Smooth muscle cell (in vitro differentiated cells): ENCODE data around the gene UBQLN4. TPM values are rescaled to one million over a fixed set of nuclear protein-coding genes. Genes with fewer than 3 reads are reported as not detected.
"Not testable (repeated sequence)": the region's sequence is repeated elsewhere in the genome, so short reads cannot be mapped to it uniquely, and the experiment has no call there.

ENCODE experiments used
- DNase-seq: peaks from one replicate; lab custom pipeline; 2025; ENCODE audit not compliant: unreplicated experiment; lab: John Stamatoyannopoulos, UW
- H2AFZ ChIP-seq: fragments of 200-600 bp; sonication (generic); 2 replicates; pipeline ENCODE4 v1.6.0; 2016; ENCODE audit warnings: antibody characterized with exemption, low read depth, mild to moderate bottlenecking
- H3F3A ChIP-seq: fragments of 200-600 bp; sonication (generic); 2 replicates; pipeline ENCODE4 v1.6.0; 2017; ENCODE audit warnings: antibody characterized with exemption, low read depth
- H3K27ac ChIP-seq: fragments of 200-600 bp; sonication (generic); 2 replicates; pipeline ENCODE4 v1.5.1; 2016; ENCODE audit warnings: low read depth, mild to moderate bottlenecking
- H3K27me3 ChIP-seq: fragments of 200-600 bp; sonication (generic); 2 replicates; pipeline ENCODE4 v1.6.1; 2016; ENCODE audit warnings: low read depth, mild to moderate bottlenecking
- H3K36me3 ChIP-seq: fragments of 200-600 bp; sonication (generic); 2 replicates; pipeline ENCODE4 v1.5.1; 2016; ENCODE audit warnings: low read depth
- H3K4me1 ChIP-seq: fragments of 200-600 bp; sonication (generic); 2 replicates; pipeline ENCODE4 v1.5.1; 2016; ENCODE audit warnings: low read depth
- H3K4me2 ChIP-seq: fragments of 200-600 bp; sonication (generic); 2 replicates; pipeline ENCODE4 v1.6.0; 2016; ENCODE audit warnings: mild to moderate bottlenecking
- H3K4me3 ChIP-seq: fragments of 200-600 bp; sonication (generic); 2 replicates; pipeline ENCODE4 v1.5.1; 2016; ENCODE audit warnings: mild to moderate bottlenecking
- H3K79me2 ChIP-seq: fragments of 200-600 bp; sonication (generic); 2 replicates; pipeline ENCODE4 v1.6.0; 2016; ENCODE audit warnings: low read depth, mild to moderate bottlenecking
- H3K9ac ChIP-seq: fragments of 200-600 bp; sonication (generic); 2 replicates; pipeline ENCODE4 v1.6.0; 2016; ENCODE audit warnings: low read depth
- H3K9me3 ChIP-seq: fragments of 200-600 bp; sonication (generic); replicated peaks from 2 replicates; pipeline ENCODE4 v1.5.1; 2016; ENCODE audit warnings: low read depth
- H4K20me1 ChIP-seq: fragments of 200-600 bp; sonication (generic); 2 replicates; pipeline ENCODE4 v1.6.0; 2016; ENCODE audit warnings: low read depth
- CTCF ChIP-seq: fragments of 200-600 bp; sonication (generic); IDR thresholded peaks from 2 replicates; pipeline ENCODE4 v1.5.1; 2017; ENCODE audit warnings: borderline replicate concordance, mild to moderate bottlenecking, antibody characterized with exemption; ENCODE audit not compliant: insufficient read depth, poor library complexity, severe bottlenecking
- WGBS: methylation state at CpG from one replicate; pipeline ENCODE4 v1.1.7; 2016; ENCODE audit warnings: low lambda C conversion rate; 5-methylcytosine and 5-hydroxymethylcytosine counted together
- polyA plus RNA-seq: library from polyadenylated mRNA; unstranded; fragments of >200 nt; fragmentation: Nextera tagmentation; extraction: Ambion mirVana; gene quantifications from 2 replicates; pipeline ENCODE4 v1.2.1, GENCODE V29; 2016
- total RNA-seq: library from RNA; depleted of rRNA; stranded (reverse); fragments of >200 nt; gene quantifications from 2 replicates; pipeline ENCODE4 v1.2.3, GENCODE V29; 2014

The UBQLN4 gene
- total and polyA plus RNA-seq, 2 experiments from 2014 or later: 18.1 to 19.4 TPM

DNA sequence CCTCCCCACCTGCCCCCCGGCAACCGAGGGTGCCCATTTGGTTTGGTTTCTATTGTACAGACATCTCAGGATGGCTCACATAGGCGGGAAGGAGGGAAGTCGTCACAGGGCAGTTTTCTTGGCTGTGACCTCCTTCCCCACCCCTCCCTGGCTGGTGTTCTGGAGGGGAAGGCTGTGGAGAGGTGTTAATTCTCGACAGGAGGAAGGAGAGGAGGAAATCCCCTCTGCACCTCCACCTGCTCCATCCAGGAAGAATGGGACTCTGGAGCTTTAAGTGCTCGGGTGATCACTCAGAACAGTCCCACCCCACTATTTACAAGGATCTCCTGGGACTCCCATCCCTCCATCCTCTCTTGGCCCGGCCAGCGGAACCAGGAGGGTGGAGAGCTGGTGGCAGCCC is 21.1 kb upstream of the UBQLN4 start:
- no peak for DNase-seq
- Histone ChIP-seq H3K9ac (no peak overlapping the region), H3K36me3 (no peaks in the 10 kb centered on the region), H3K4me2 (no peak overlapping the region), H3K9me3 (no peaks in the 10 kb centered on the region), H3K27me3 (no peaks in the 10 kb centered on the region), H3K79me2 (peaks cover 30% of the 10 kb centered on the region), H2AFZ (no peak overlapping the region), H3K4me3 (no peak overlapping the region), H3K4me1 (peaks cover 71% of the 10 kb centered on the region), H3K27ac (no peak overlapping the region), H3F3A (peaks cover 18% of the 10 kb centered on the region), H4K20me1 (peaks cover 72% of the 10 kb centered on the region)
- TF ChIP-seq CTCF: no peak
- 76% methylated on average over 6 of the region's 8 CpGs for WGBS

- peaks cover 62% of the 10 kb centered on the region for H3K4me1 ChIP-seq
- WGBS: 56% methylated on average over 5 of the region's 5 CpGs
- H3K79me2 ChIP-seq: peaks cover 22% of the 10 kb centered on the region
- no peak for TF ChIP-seq CTCF
- H3K9ac ChIP-seq: no peak overlapping the region
- no peak overlapping the region for H3K27ac ChIP-seq
- H3K27me3 ChIP-seq: no peaks in the 10 kb centered on the region
- peaks cover 18% of the 10 kb centered on the region for H3F3A ChIP-seq
- no peak overlapping the region for H2AFZ ChIP-seq
- H4K20me1 ChIP-seq: peaks cover 63% of the 10 kb centered on the region
- no peak overlapping the region for H3K4me2 ChIP-seq
- DNase-seq: no peak
- H3K36me3 ChIP-seq: no peaks in the 10 kb centered on the region
- H3K9me3 ChIP-seq: no peaks in the 10 kb centered on the region
- no peak overlapping the region for H3K4me3 ChIP-seq
Observed at GRCh38 chr1:156073740-156074139, 20.1 kb upstream of the UBQLN4 start.

GRCh38 chr1:156073110-156073687 is 19.6 kb upstream of the UBQLN4 start:
- Histone ChIP-seq H3K27ac (no peak overlapping the region), H3K9ac (no peak overlapping the region), H3K9me3 (no peaks in the 10 kb centered on the region), H3K27me3 (no peaks in the 10 kb centered on the region), H3K79me2 (peaks cover 18% of the 10 kb centered on the region), H3K36me3 (no peaks in the 10 kb centered on the region), H3K4me2 (no peak overlapping the region), H4K20me1 (peaks cover 58% of the 10 kb centered on the region), H3K4me3 (no peak overlapping the region), H3K4me1 (peaks cover 59% of the 10 kb centered on the region), H3F3A (peaks cover 18% of the 10 kb centered on the region), H2AFZ (no peak overlapping the region)
- no peak for TF ChIP-seq CTCF
- no peak for DNase-seq
- 14% methylated on average over 1 of the region's 1 CpG for WGBS

GRCh38 chr1:156072251-156072650 is 18.7 kb upstream of the UBQLN4 start:
- H3K79me2 ChIP-seq: peaks cover 9% of the 10 kb centered on the region
- no peak overlapping the region for H3K9ac ChIP-seq
- H3K36me3 ChIP-seq: no peaks in the 10 kb centered on the region
- no peak overlapping the region for H3K27ac ChIP-seq
- peaks cover 48% of the 10 kb centered on the region for H4K20me1 ChIP-seq
- H3K9me3 ChIP-seq: no peaks in the 10 kb centered on the region
- no peak overlapping the region for H3K4me2 ChIP-seq
- no peaks in the 10 kb centered on the region for H3K27me3 ChIP-seq
- no peak for DNase-seq
- no peak for TF ChIP-seq CTCF
- peaks cover 58% of the 10 kb centered on the region for H3K4me1 ChIP-seq
- H3F3A ChIP-seq: peaks cover 18% of the 10 kb centered on the region
- 72% methylated on average over 6 of the region's 6 CpGs for WGBS
- H3K4me3 ChIP-seq: no peak overlapping the region
- no peak overlapping the region for H2AFZ ChIP-seq

DNA sequence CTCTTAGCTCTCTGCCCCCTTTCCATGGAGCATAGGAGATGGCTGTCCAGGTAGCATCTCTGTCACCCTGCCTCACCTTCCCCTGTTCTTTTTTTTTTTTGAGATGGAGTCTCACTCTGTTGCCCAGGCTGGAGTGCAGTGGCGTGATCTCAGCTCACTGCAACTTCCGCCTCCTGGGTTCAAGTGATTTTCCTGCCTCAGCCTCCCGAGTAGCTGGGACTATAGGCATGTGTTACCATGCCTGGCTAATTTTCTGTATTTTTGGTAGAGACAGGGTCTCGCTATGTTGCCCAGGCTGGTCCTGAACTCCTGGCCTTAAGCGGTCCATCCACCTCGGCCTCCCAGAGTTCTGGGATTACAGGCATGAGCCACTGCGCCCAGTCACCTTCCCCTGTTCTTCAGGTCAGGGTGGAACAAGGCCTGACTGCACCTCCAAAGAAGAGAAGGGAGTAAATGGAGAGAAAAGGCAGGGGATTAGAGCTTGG is 17.8 kb upstream of the UBQLN4 start:
- H4K20me1 ChIP-seq: peaks cover 39% of the 10 kb centered on the region
- not testable (repeated sequence) for H3K4me2 ChIP-seq, H3K27ac ChIP-seq, H3K36me3 ChIP-seq, H3K4me3 ChIP-seq, H2AFZ ChIP-seq, H3K9ac ChIP-seq, H3K9me3 ChIP-seq, H3K27me3 ChIP-seq, DNase-seq, H3K79me2 ChIP-seq
- WGBS: 94% methylated on average over 7 of the region's 7 CpGs
- H3F3A ChIP-seq: peaks cover 18% of the 10 kb centered on the region
- peaks cover 50% of the 10 kb centered on the region for H3K4me1 ChIP-seq
